ENCODE measurements around the gene ZMYM2.

Gene ZMYM2

DNA sequence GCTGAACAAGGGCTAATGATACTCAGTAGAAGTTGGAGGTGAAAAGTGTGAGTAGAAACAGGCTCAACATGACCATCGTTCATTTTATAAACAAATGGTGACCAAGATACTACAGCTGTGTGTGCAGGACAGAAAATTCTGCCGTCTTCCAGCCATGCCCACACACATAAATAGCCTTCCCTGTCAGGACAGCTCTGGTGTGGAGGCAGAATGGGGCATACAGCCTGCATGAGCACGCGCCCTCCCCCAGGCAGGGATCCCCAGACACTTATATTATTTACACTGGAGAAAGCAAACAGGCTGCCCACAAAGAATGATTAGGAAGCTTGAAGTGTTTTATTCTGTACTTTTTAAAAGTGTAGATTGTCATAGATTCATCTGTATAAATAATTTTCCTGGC, 182.0 kb downstream of the ZMYM2 start:
- no peak for DNase-seq
